ENCODE measurements around the gene CAMK1D. TPM values are rescaled to one million over a fixed set of nuclear protein-coding genes. Genes with fewer than 3 reads are reported as not detected.
A peak's percentile ranks its signal among the peaks of the same experiment; 100 is the strongest.

Gene CAMK1D
- total RNA-seq, 4 donors from 2014 or later, result 29.7 to 36.7 (median 33.3) TPM

- DNase-seq (ENCODE audit: low spot score in 2 of 2), result peak in 1 of 2 donors; percentile 72
- no peak for TF ChIP-seq POLR2A (IDR thresholded peaks at IDR 0.05)
- no peak for TF ChIP-seq CTCF (IDR thresholded peaks at IDR 0.05)
- 91 to 93% methylated on average over 11 of the region's 11 CpGs for WGBS, 2 donors
- H3K4me3 ChIP-seq (ENCODE audit: low read depth, poor library complexity, severe bottlenecking), result no peak overlapping the region
- intact Hi-C loops (cut with DNase I; ENCODE audit: low total_unique reads), result no loop called here
Observed at GRCh38 chr10:12603766-12604470, 254.6 kb downstream of the CAMK1D start.

GRCh38 chr10:12605580-12606405 lies 256.4 kb downstream of the CAMK1D start:
- TF ChIP-seq POLR2A (IDR thresholded peaks at IDR 0.05), result no peak
- TF ChIP-seq CTCF (IDR thresholded peaks at IDR 0.05), result no peak
- no peak overlapping the region for H3K4me3 ChIP-seq (ENCODE audit: low read depth, poor library complexity, severe bottlenecking)
- DNase-seq (ENCODE audit: low spot score in 2 of 2), result peak; percentile 84 to 93
- intact Hi-C loops (cut with DNase I; ENCODE audit: low total_unique reads), result no loop called here
- WGBS, 2 donors, result 36 to 48% methylated on average over 26 to 27 of the region's 27 CpGs

DNA sequence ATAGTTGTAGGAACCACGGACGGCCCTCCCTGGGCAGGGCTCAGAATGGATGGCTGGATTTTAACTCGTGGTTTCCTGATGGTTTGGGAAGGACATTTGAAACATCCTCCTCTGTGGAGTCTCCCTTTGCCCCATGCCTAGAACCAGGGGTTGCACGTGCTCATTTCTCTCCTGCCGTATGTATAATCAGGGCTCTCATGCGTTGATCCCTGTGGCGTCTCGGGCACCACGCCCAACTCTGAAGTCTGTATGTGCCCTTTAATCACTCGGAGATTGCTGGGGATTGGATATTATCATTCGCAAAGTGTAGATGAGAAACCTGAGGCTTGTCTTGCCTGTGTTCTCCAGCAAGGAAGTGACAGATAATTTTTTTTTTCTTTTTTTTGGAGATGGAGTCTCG lies 257.1 kb downstream of the CAMK1D start:
- DNase-seq (ENCODE audit: low spot score in 2 of 2), result no peak
- 58 to 62% methylated on average over 12 of the region's 12 CpGs for WGBS, 2 donors
- TF ChIP-seq CTCF (IDR thresholded peaks at IDR 0.05) (no peak), POLR2A (IDR thresholded peaks at IDR 0.05) (no peak)
- intact Hi-C loops (cut with DNase I; ENCODE audit: low total_unique reads), result no loop called here
- H3K4me3 ChIP-seq (ENCODE audit: low read depth, poor library complexity, severe bottlenecking), result no peak overlapping the region

DNA sequence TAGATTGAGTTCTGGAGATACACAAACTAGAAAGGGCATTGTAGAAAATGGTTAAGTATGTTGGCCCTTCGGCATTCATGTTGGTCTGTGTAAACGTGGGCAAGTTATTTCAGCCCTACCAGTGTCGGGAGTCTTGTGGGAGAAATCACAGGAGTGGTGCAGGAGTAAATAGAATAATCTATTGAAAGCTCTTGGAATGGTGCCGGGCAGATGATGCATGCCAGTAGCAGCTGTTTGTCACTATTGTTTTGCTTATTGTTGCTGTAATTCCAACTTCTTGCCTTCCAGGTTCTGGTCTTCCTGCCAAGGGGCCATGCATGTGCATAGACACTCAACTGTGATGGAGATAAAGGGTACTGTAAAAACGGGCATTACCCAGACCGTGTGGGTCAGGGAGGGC lies 259.4 kb downstream of the CAMK1D start:
- TF ChIP-seq POLR2A (IDR thresholded peaks at IDR 0.05), result no peak
- TF ChIP-seq CTCF (IDR thresholded peaks at IDR 0.05), result no peak
- no peak overlapping the region for H3K4me3 ChIP-seq (ENCODE audit: low read depth, poor library complexity, severe bottlenecking)
- intact Hi-C loops (cut with DNase I; ENCODE audit: low total_unique reads), result no loop called here
- WGBS, 2 donors, result 59 to 69% methylated on average over 6 of the region's 6 CpGs
- peak in 1 of 2 donors; percentile 72 for DNase-seq (ENCODE audit: low spot score in 2 of 2)

- no peak for TF ChIP-seq CTCF (IDR thresholded peaks at IDR 0.05)
- no peak for TF ChIP-seq POLR2A (IDR thresholded peaks at IDR 0.05)
- 88 to 93% methylated on average over 7 of the region's 7 CpGs for WGBS, 2 donors
- H3K4me3 ChIP-seq (ENCODE audit: low read depth, poor library complexity, severe bottlenecking), result no peak overlapping the region
- intact Hi-C loops (cut with DNase I; ENCODE audit: low total_unique reads), result no loop called here
- DNase-seq (ENCODE audit: low spot score in 2 of 2), result peak in 1 of 2 donors; percentile 56
Observed at GRCh38 chr10:12609435-12609834, 260.1 kb downstream of the CAMK1D start.
